ENCODE data around the gene CDCP2. TPM values are rescaled to one million over a fixed set of nuclear protein-coding genes. Genes with fewer than 3 reads are reported as not detected.

Gene CDCP2
- total and polyA plus RNA-seq, 2 experiments from 2014 or later, result not detected

DNA sequence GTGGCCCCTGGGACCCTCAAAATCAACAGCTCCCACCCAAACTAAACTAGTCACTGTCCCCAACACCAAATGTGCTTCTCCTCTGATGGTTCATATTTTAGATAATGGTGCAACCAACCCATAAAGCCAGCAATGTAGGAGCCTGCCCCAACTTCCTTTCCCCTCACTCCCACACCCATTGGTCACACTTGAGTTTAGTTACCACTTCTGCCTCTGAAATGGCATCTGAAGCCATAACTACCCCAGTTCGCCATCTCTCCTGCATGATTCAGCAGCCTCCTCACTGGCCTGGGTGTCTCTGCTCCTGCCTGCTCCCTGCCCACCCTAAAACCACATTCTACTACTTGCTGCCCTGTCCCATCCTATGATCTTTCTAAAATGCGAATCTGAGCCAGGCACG lies 3.4 kb upstream of the CDCP2 start:
- no peak overlapping the region for H3K27ac Mint-ChIP-seq
- Histone ChIP-seq H3K27me3 (ENCODE audit: insufficient read depth) (no peaks in the 10 kb centered on the region), H3K4me2 (no peak overlapping the region), H3F3A (replicated peaks; ENCODE audit: low read depth) (no peaks in the 10 kb centered on the region), H3K9me2 (ENCODE audit: insufficient read depth) (no peaks in the 10 kb centered on the region), H2AFZ (no peak overlapping the region), H3K4me3 (no peak overlapping the region), H3K79me2 (replicated peaks; ENCODE audit: insufficient read depth) (no peaks in the 10 kb centered on the region), H4K20me1 (replicated peaks; ENCODE audit: insufficient read depth) (no peaks in the 10 kb centered on the region), H3K27ac (ENCODE audit: low read depth) (no peak overlapping the region), H3K36me3 (ENCODE audit: insufficient read depth) (no peaks in the 10 kb centered on the region), H3K4me1 (ENCODE audit: insufficient read depth) (no peaks in the 10 kb centered on the region; the same call in 1 of the 2 replicates)
- no peaks in the 10 kb centered on the region for H3K9me3 Mint-ChIP-seq
- H3K4me3 Mint-ChIP-seq, result no peak overlapping the region
- peaks cover 5% of the 10 kb centered on the region for H3K27me3 Mint-ChIP-seq (ENCODE audit: insufficient read depth, low read depth, poor library complexity)
- DNase-seq (ENCODE audit: low spot score) (no peak), ATAC-seq (no peak)
- TF ChIP-seq CREB1 (CRISPR knock-in tag; IDR thresholded peaks at IDR 0.05; ENCODE audit: low read depth) (no peak), POLR2AphosphoS5 (IDR thresholded peaks at IDR 0.05; ENCODE audit: low read depth) (no peak), ETS1 (IDR thresholded peaks at IDR 0.05) (no peak), EZH2phosphoT487 (IDR thresholded peaks at IDR 0.05; ENCODE audit: unreplicated experiment) (no peak), EZH2 (IDR thresholded peaks at IDR 0.05; ENCODE audit: low read depth, unreplicated experiment) (no peak)
- TF ChIP-seq, protein P1, sequence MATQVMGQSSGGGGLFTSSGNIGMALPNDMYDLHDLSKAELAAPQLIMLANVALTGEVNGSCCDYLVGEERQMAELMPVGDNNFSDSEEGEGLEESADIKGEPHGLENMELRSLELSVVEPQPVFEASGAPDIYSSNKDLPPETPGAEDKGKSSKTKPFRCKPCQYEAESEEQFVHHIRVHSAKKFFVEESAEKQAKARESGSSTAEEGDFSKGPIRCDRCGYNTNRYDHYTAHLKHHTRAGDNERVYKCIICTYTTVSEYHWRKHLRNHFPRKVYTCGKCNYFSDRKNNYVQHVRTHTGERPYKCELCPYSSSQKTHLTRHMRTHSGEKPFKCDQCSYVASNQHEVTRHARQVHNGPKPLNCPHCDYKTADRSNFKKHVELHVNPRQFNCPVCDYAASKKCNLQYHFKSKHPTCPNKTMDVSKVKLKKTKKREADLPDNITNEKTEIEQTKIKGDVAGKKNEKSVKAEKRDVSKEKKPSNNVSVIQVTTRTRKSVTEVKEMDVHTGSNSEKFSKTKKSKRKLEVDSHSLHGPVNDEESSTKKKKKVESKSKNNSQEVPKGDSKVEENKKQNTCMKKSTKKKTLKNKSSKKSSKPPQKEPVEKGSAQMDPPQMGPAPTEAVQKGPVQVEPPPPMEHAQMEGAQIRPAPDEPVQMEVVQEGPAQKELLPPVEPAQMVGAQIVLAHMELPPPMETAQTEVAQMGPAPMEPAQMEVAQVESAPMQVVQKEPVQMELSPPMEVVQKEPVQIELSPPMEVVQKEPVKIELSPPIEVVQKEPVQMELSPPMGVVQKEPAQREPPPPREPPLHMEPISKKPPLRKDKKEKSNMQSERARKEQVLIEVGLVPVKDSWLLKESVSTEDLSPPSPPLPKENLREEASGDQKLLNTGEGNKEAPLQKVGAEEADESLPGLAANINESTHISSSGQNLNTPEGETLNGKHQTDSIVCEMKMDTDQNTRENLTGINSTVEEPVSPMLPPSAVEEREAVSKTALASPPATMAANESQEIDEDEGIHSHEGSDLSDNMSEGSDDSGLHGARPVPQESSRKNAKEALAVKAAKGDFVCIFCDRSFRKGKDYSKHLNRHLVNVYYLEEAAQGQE (IDR thresholded peaks at IDR 0.05; ENCODE audit: unreplicated experiment), result no peak
- TF ChIP-seq, protein P2, sequence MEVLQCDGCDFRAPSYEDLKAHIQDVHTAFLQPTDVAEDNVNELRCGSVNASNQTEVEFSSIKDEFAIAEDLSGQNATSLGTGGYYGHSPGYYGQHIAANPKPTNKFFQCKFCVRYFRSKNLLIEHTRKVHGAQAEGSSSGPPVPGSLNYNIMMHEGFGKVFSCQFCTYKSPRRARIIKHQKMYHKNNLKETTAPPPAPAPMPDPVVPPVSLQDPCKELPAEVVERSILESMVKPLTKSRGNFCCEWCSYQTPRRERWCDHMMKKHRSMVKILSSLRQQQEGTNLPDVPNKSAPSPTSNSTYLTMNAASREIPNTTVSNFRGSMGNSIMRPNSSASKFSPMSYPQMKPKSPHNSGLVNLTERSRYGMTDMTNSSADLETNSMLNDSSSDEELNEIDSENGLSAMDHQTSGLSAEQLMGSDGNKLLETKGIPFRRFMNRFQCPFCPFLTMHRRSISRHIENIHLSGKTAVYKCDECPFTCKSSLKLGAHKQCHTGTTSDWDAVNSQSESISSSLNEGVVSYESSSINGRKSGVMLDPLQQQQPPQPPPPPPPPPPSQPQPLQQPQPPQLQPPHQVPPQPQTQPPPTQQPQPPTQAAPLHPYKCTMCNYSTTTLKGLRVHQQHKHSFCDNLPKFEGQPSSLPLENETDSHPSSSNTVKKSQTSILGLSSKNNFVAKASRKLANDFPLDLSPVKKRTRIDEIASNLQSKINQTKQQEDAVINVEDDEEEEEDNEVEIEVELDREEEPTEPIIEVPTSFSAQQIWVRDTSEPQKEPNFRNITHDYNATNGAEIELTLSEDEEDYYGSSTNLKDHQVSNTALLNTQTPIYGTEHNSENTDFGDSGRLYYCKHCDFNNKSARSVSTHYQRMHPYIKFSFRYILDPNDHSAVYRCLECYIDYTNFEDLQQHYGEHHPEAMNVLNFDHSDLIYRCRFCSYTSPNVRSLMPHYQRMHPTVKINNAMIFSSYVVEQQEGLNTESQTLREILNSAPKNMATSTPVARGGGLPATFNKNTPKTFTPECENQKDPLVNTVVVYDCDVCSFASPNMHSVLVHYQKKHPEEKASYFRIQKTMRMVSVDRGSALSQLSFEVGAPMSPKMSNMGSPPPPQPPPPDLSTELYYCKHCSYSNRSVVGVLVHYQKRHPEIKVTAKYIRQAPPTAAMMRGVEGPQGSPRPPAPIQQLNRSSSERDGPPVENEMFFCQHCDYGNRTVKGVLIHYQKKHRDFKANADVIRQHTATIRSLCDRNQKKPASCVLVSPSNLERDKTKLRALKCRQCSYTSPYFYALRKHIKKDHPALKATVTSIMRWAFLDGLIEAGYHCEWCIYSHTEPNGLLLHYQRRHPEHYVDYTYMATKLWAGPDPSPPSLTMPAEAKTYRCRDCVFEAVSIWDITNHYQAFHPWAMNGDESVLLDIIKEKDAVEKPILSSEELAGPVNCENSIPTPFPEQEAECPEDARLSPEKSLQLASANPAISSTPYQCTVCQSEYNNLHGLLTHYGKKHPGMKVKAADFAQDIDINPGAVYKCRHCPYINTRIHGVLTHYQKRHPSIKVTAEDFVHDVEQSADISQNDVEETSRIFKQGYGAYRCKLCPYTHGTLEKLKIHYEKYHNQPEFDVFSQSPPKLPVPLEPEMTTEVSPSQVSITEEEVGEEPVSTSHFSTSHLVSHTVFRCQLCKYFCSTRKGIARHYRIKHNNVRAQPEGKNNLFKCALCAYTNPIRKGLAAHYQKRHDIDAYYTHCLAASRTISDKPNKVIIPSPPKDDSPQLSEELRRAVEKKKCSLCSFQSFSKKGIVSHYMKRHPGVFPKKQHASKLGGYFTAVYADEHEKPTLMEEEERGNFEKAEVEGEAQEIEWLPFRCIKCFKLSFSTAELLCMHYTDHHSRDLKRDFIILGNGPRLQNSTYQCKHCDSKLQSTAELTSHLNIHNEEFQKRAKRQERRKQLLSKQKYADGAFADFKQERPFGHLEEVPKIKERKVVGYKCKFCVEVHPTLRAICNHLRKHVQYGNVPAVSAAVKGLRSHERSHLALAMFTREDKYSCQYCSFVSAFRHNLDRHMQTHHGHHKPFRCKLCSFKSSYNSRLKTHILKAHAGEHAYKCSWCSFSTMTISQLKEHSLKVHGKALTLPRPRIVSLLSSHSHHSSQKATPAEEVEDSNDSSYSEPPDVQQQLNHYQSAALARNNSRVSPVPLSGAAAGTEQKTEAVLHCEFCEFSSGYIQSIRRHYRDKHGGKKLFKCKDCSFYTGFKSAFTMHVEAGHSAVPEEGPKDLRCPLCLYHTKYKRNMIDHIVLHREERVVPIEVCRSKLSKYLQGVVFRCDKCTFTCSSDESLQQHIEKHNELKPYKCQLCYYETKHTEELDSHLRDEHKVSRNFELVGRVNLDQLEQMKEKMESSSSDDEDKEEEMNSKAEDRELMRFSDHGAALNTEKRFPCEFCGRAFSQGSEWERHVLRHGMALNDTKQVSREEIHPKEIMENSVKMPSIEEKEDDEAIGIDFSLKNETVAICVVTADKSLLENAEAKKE (CRISPR knock-in tag; IDR thresholded peaks at IDR 0.05), result no peak
- H3K36me3 Mint-ChIP-seq (ENCODE audit: low read depth), result no peaks in the 10 kb centered on the region
- H3K4me1 Mint-ChIP-seq, result peaks cover 13% of the 10 kb centered on the region; the same call in 2 of the 3 replicates

Measured in GM23338 (cell line).